Muscle layer of colon (tissue), 2 donors: Measurements from ENCODE around the gene PLBD1.

Experiments
- H3K27ac ChIP-seq: one replicate; pipeline ENCODE4 v1.7.0; 2013; ENCODE audit warnings: low read depth, mild to moderate bottlenecking, low read length, moderate library complexity
- H3K27me3 ChIP-seq, 2 donors: one replicate each; pipeline ENCODE4 v1.7.0; 2013; ENCODE audit warnings: low read length in 2 of 2, mild to moderate bottlenecking in 2 of 2; ENCODE audit not compliant: insufficient read depth in 2 of 2, control insufficient read depth in 1 of 2
- H3K36me3 ChIP-seq: one replicate; pipeline ENCODE4 v1.7.0; 2013; ENCODE audit warnings: mild to moderate bottlenecking, low read length; ENCODE audit not compliant: insufficient read depth
- H3K4me1 ChIP-seq: one replicate; pipeline ENCODE4 v1.7.0; 2013; ENCODE audit warnings: mild to moderate bottlenecking, low read length; ENCODE audit not compliant: insufficient read depth
- H3K4me3 ChIP-seq, 2 donors: one replicate each; pipeline ENCODE4 v1.7.0; 2013; ENCODE audit warnings: low read length in 2 of 2, low read depth in 1 of 2, mild to moderate bottlenecking in 1 of 2, moderate library complexity in 1 of 2
- H3K9ac ChIP-seq: one replicate; pipeline ENCODE4 v1.7.0; 2013; ENCODE audit warnings: low read length
- H3K9me3 ChIP-seq: one replicate; pipeline ENCODE4 v1.7.0; 2013; ENCODE audit warnings: mild to moderate bottlenecking, low read length
- donor health status: abdominal sarcoma.
- donor health status: Adenocarcinoma of cecum.

The PLBD1 gene

GRCh38 chr12:14540801-14541462 lies 26.8 kb downstream of the PLBD1 start:
- Histone ChIP-seq H3K4me3 (no peak overlapping the region), H3K27me3 (no peaks in the 10 kb centered on the region), H3K9ac (no peak overlapping the region), H3K27ac (no peak overlapping the region), H3K9me3 (no peaks in the 10 kb centered on the region), H3K36me3 (no peaks in the 10 kb centered on the region), H3K4me1 (no peaks in the 10 kb centered on the region)

GRCh38 chr12:14537088-14537487 lies 30.6 kb downstream of the PLBD1 start:
- Histone ChIP-seq H3K36me3 (no peaks in the 10 kb centered on the region), H3K4me1 (no peaks in the 10 kb centered on the region), H3K4me3 (no peak overlapping the region), H3K27ac (no peak overlapping the region), H3K9ac (no peak overlapping the region), H3K27me3 (no peaks in the 10 kb centered on the region), H3K9me3 (no peaks in the 10 kb centered on the region)

GRCh38 chr12:14532152-14532551 lies 35.5 kb downstream of the PLBD1 start:
- Histone ChIP-seq H3K9ac (no peak overlapping the region), H3K36me3 (no peaks in the 10 kb centered on the region)

GRCh38 chr12:14525964-14526363 lies 41.7 kb downstream of the PLBD1 start:
- H3K4me3 ChIP-seq: no peak overlapping the region
- no peaks in the 10 kb centered on the region for H3K27me3 ChIP-seq
- no peak overlapping the region for H3K9ac ChIP-seq
- no peak overlapping the region for H3K27ac ChIP-seq
- H3K9me3 ChIP-seq: peaks cover 7% of the 10 kb centered on the region
- H3K4me1 ChIP-seq: no peaks in the 10 kb centered on the region
- H3K36me3 ChIP-seq: no peaks in the 10 kb centered on the region

More at GRCh38 chr12:14532152-14532551, 35.5 kb downstream of the PLBD1 start:
- Histone ChIP-seq H3K9me3 (no peaks in the 10 kb centered on the region), H3K27ac (no peak overlapping the region), H3K4me3 (no peak overlapping the region), H3K4me1 (no peaks in the 10 kb centered on the region), H3K27me3 (no peaks in the 10 kb centered on the region)

- Histone ChIP-seq H3K27ac (no peak overlapping the region), H3K27me3 (no peaks in the 10 kb centered on the region), H3K4me1 (no peaks in the 10 kb centered on the region), H3K9ac (no peak overlapping the region), H3K36me3 (no peaks in the 10 kb centered on the region), H3K9me3 (peaks cover 7% of the 10 kb centered on the region), H3K4me3 (no peak overlapping the region)
These were observed 45.9 kb downstream of the PLBD1 start for GRCh38 chr12:14521822-14522221.

- no peaks in the 10 kb centered on the region for H3K4me1 ChIP-seq
- H3K9ac ChIP-seq: no peak overlapping the region
- no peak overlapping the region for H3K27ac ChIP-seq
- H3K27me3 ChIP-seq: no peaks in the 10 kb centered on the region
- H3K9me3 ChIP-seq: no peaks in the 10 kb centered on the region
- no peaks in the 10 kb centered on the region for H3K36me3 ChIP-seq
- H3K4me3 ChIP-seq: no peak overlapping the region
These were observed 52.7 kb downstream of the PLBD1 start for GRCh38 chr12:14514946-14515345.

GRCh38 chr12:14514154-14514842 lies 53.4 kb downstream of the PLBD1 start:
- H3K9me3 ChIP-seq: no peaks in the 10 kb centered on the region
- H3K4me1 ChIP-seq: no peaks in the 10 kb centered on the region
- no peaks in the 10 kb centered on the region for H3K36me3 ChIP-seq
- H3K27ac ChIP-seq: no peak overlapping the region
- no peak overlapping the region for H3K4me3 ChIP-seq
- H3K9ac ChIP-seq: no peak overlapping the region
- no peaks in the 10 kb centered on the region for H3K27me3 ChIP-seq

GRCh38 chr12:14510574-14510973 lies 57.1 kb downstream of the PLBD1 start:
- Histone ChIP-seq H3K27me3 (no peaks in the 10 kb centered on the region), H3K4me3 (no peak overlapping the region), H3K9me3 (no peaks in the 10 kb centered on the region), H3K9ac (no peak overlapping the region), H3K4me1 (no peaks in the 10 kb centered on the region), H3K27ac (no peak overlapping the region), H3K36me3 (no peaks in the 10 kb centered on the region)

- Histone ChIP-seq H3K27ac (no peak overlapping the region), H3K36me3 (peaks cover 11% of the 10 kb centered on the region), H3K27me3 (no peaks in the 10 kb centered on the region), H3K9me3 (no peaks in the 10 kb centered on the region), H3K9ac (no peak overlapping the region), H3K4me3 (no peak overlapping the region), H3K4me1 (no peaks in the 10 kb centered on the region)
These were observed 61.8 kb downstream of the PLBD1 start for GRCh38 chr12:14505626-14506596.

- Histone ChIP-seq H3K36me3 (peaks cover 70% of the 10 kb centered on the region), H3K9me3 (no peaks in the 10 kb centered on the region), H3K9ac (no peak overlapping the region), H3K4me3 (no peak overlapping the region), H3K27me3 (no peaks in the 10 kb centered on the region), H3K4me1 (no peaks in the 10 kb centered on the region), H3K27ac (no peak overlapping the region)
These were observed 72.4 kb downstream of the PLBD1 start for GRCh38 chr12:14495326-14495725.

GRCh38 chr12:14482886-14483285 lies 84.8 kb downstream of the PLBD1 start:
- no peaks in the 10 kb centered on the region for H3K9me3 ChIP-seq
- H3K4me3 ChIP-seq: no peak overlapping the region
- no peaks in the 10 kb centered on the region for H3K4me1 ChIP-seq
- H3K9ac ChIP-seq: no peak overlapping the region
- peaks cover 66% of the 10 kb centered on the region for H3K36me3 ChIP-seq
- H3K27ac ChIP-seq: no peak overlapping the region
- H3K27me3 ChIP-seq: no peaks in the 10 kb centered on the region
